T-cell (primary cell): ENCODE data around the gene PLAGL1. TPM values are rescaled to one million over a fixed set of nuclear protein-coding genes. Genes with fewer than 3 reads are reported as not detected.

Experiments used
- ATAC-seq, 4 experiments: fragments of 200-7000 bp in 3 of 4; fragments of 150-1000 bp in 1 of 4; cut with Tn5 transposase; replicated peaks in 1 of 4; 1 replicate in 3 of 4; 2 replicates in 1 of 4; pipeline ENCODE4 v1.10.0; 2021; ENCODE audit warnings: moderate library complexity in 3 of 4, mild to moderate bottlenecking in 2 of 4, moderate number of reproducible peaks in 1 of 4
- CTCF ChIA-PET, 2 donors: fragments of 300-600 bp; sonication (Branson Sonifier 250); formaldehyde crosslinking; loops; one replicate each; lab custom pipeline; 2022; ENCODE audit warnings: antibody characterized with exemption in 2 of 2; lab: Charles Lee
- POLR2A ChIA-PET, 2 donors: fragments of 300-600 bp; sonication (Branson Sonifier 250); formaldehyde crosslinking; loops; one replicate each; lab custom pipeline; 2022; ENCODE audit warnings: antibody characterized with exemption in 2 of 2; lab: Charles Lee
- DNase-seq, 35 experiments: peaks; one replicate each; pipeline versions ENCODE4 v3.0.0 to v3.0.0-alpha.2; 2013 to 2023
- H3K27ac ChIP-seq: one replicate; pipeline ENCODE4 v1.5.1; 2013; ENCODE audit warnings: low read length
- H3K27me3 ChIP-seq, 2 experiments: replicated peaks in 1 of 2; 1 replicate in 1 of 2; 2 replicates in 1 of 2; pipeline versions ENCODE4 v1.6.1 to v1.7.0; 2013; ENCODE audit warnings: low read length in 1 of 2, mixed read lengths in 1 of 2; ENCODE audit not compliant: control insufficient read depth in 2 of 2, insufficient read depth in 2 of 2; ENCODE audit errors: extremely low read depth in 1 of 2
- H3K36me3 ChIP-seq, 2 donors: 1 replicate in 1 of 2; 2 replicates in 1 of 2; pipeline versions ENCODE4 v1.6.1 to v1.7.0; 2013; ENCODE audit warnings: low read length in 1 of 2; ENCODE audit not compliant: control insufficient read depth in 2 of 2, insufficient read depth in 1 of 2; ENCODE audit errors: extremely low read depth in 1 of 2
- H3K4me1 ChIP-seq, 2 experiments: 1 replicate in 1 of 2; 2 replicates in 1 of 2; pipeline versions ENCODE4 v1.6.1 to v1.7.0; 2013; ENCODE audit warnings: low read length in 2 of 2, mixed read lengths in 1 of 2; ENCODE audit not compliant: insufficient read depth in 2 of 2, control insufficient read depth in 1 of 2; ENCODE audit errors: extremely low read depth in 1 of 2
- H3K4me3 ChIP-seq, 2 donors: 1 replicate in 1 of 2; 2 replicates in 1 of 2; pipeline versions ENCODE4 v1.5.1 to v1.7.0; 2013; ENCODE audit warnings: mild to moderate bottlenecking in 2 of 2, low read length in 1 of 2, moderate library complexity in 1 of 2; ENCODE audit not compliant: control insufficient read depth in 1 of 2; ENCODE audit errors: extremely low read depth in 1 of 2
- H3K9me3 ChIP-seq: 2 replicates; pipeline ENCODE4 v1.7.0; 2013
- H3K27ac Mint-ChIP-seq, 2 donors: one replicate each; pipeline ENCODE4 v1.8.0; 2020 to 2021; ENCODE audit warnings: mild to moderate bottlenecking in 2 of 2, mixed read lengths in 2 of 2
- H3K27me3 Mint-ChIP-seq, 2 donors: one replicate each; pipeline ENCODE4 v1.8.0; 2021 to 2022; ENCODE audit warnings: mixed read lengths in 2 of 2
- H3K36me3 Mint-ChIP-seq: one replicate; pipeline ENCODE4 v1.8.0; 2021; ENCODE audit warnings: mixed read lengths
- H3K4me1 Mint-ChIP-seq, 3 donors: one replicate each; pipeline ENCODE4 v1.8.0; 2020 to 2022; ENCODE audit warnings: mixed read lengths in 3 of 3, mild to moderate bottlenecking in 1 of 3
- H3K4me3 Mint-ChIP-seq, 3 donors: one replicate each; pipeline ENCODE4 v1.8.0; 2020 to 2022; ENCODE audit warnings: mild to moderate bottlenecking in 3 of 3, mixed read lengths in 3 of 3, moderate library complexity in 3 of 3
- H3K9me3 Mint-ChIP-seq, 3 donors: one replicate each; pipeline ENCODE4 v1.8.0; 2020 to 2022; ENCODE audit warnings: mixed read lengths in 3 of 3
- WGBS: methylation state at CpG from one replicate; pipeline ENCODE4 v1.1.5; 2013; ENCODE audit warnings: missing lambda C conversion rate; ENCODE audit not compliant: insufficient coverage; 5-methylcytosine and 5-hydroxymethylcytosine counted together
- total RNA-seq, 35 experiments: library from RNA in 6 of 35; stranded (reverse) in 6 of 35; fragments of 120-200 nt in 1 of 35; gene quantifications; one replicate each; pipeline versions ENCODE4 v1.2.1 to v1.2.4 and lab custom pipeline; 2013 to 2026

Gene PLAGL1
- total RNA-seq, 5 donors from 2014 or later (not counting 1 experiment from before 2014, with no cell fraction given): 3.4 to 5.7 (median 4.8) TPM

DNA sequence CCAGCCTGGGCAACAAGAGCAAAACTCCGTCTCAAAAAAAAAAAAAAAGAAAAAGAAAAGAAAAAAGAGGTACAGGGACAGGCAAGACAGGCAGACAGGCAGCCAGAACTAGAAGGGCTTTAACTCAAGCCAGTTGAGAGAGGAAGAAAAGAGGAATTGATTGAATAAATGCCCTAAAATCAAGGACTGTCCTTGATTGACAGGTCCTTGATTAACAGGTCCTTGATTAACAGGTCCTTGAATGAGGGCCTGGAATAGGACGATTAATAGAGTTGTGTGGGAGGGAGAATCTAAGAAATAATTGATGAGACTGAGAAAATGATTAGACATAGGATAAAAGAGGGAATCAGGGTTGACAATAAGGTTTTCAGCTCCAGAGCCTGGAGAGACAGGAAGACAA lies 107.7 kb downstream of the PLAGL1 start:
- ChIA-PET POLR2A (no interaction called here), CTCF (no interaction called here)
- H3K36me3 Mint-ChIP-seq: peaks cover 3% of the 10 kb centered on the region

GRCh38 chr6:143896126-143896860 lies 111.8 kb downstream of the PLAGL1 start:
- H3K36me3 Mint-ChIP-seq: peaks cover 8% of the 10 kb centered on the region
- ATAC-seq (no peak), DNase-seq (no peak)
- no peaks in the 10 kb centered on the region for H3K27me3 Mint-ChIP-seq
- ChIA-PET CTCF (no interaction called here), POLR2A (no interaction called here)
- no peak overlapping the region for H3K4me3 Mint-ChIP-seq
- Histone ChIP-seq H3K27ac (no peak overlapping the region), H3K9me3 (no peaks in the 10 kb centered on the region), H3K36me3 (no peaks in the 10 kb centered on the region), H3K27me3 (no peaks in the 10 kb centered on the region), H3K4me3 (no peak overlapping the region), H3K4me1 (no peaks in the 10 kb centered on the region)
- 100% methylated on average over 1 of the region's 3 CpGs for WGBS
- H3K27ac Mint-ChIP-seq: no peak overlapping the region
- H3K4me1 Mint-ChIP-seq: no peaks in the 10 kb centered on the region
- no peaks in the 10 kb centered on the region for H3K9me3 Mint-ChIP-seq

More for the DNA sequence above, 107.7 kb downstream of the PLAGL1 start:
- Mint-ChIP-seq H3K27ac (no peak overlapping the region), H3K27me3 (no peaks in the 10 kb centered on the region), H3K4me3 (no peak overlapping the region), H3K9me3 (no peaks in the 10 kb centered on the region), H3K4me1 (peaks cover 0 to 2% (median 0%) of the 10 kb centered on the region in 3 donors)
- H3K27ac ChIP-seq: no peak overlapping the region
- ATAC-seq (no peak), DNase-seq (no peak)
- H3K9me3 ChIP-seq: no peaks in the 10 kb centered on the region
- H3K4me1 ChIP-seq: no peaks in the 10 kb centered on the region
- H3K36me3 ChIP-seq: no peaks in the 10 kb centered on the region
- no peaks in the 10 kb centered on the region for H3K27me3 ChIP-seq
- WGBS: 100% methylated on average over 2 of the region's 2 CpGs
- no peak overlapping the region for H3K4me3 ChIP-seq

- Mint-ChIP-seq H3K27ac (no peak overlapping the region), H3K9me3 (no peaks in the 10 kb centered on the region), H3K4me1 (no peaks in the 10 kb centered on the region), H3K27me3 (no peaks in the 10 kb centered on the region), H3K36me3 (peaks cover 5% of the 10 kb centered on the region), H3K4me3 (no peak overlapping the region)
- ChIA-PET CTCF (no interaction called here), POLR2A (no interaction called here)
- DNase-seq (no peak), ATAC-seq (no peak)
- H3K4me3 ChIP-seq: no peak overlapping the region
- H3K36me3 ChIP-seq: no peaks in the 10 kb centered on the region
- no CpG with 5 or more reads among the region's 1 CpG for WGBS
- no peaks in the 10 kb centered on the region for H3K27me3 ChIP-seq
- no peaks in the 10 kb centered on the region for H3K4me1 ChIP-seq
- H3K9me3 ChIP-seq: no peaks in the 10 kb centered on the region
- no peak overlapping the region for H3K27ac ChIP-seq
These were observed 113.4 kb downstream of the PLAGL1 start for GRCh38 chr6:143894655-143895054.

Other genes starting within 250 kb of the PLAGL1 start
- 10 to 100 TPM; 16.6 to 22.1 (median 20.3) TPM for gene LTV1, start 164.9 kb downstream of the PLAGL1 start, total RNA-seq
- not detected for gene ZC2HC1B, start 143.8 kb downstream of the PLAGL1 start, total RNA-seq
- 100 to 1,000 TPM; 111 to 125 (median 115) TPM for gene SF3B5, start 87.3 kb upstream of the PLAGL1 start, total RNA-seq
- gene STX11, start 142.3 kb upstream of the PLAGL1 start, total RNA-seq: 10 to 100 TPM in 3 of 5 donors, 1 to 10 TPM in 2; 4.3 to 12.6 (median 10.7) TPM